H1 (cell line): Measurements from ENCODE around the gene H2BW2. TPM values are rescaled to one million over a fixed set of nuclear protein-coding genes. Genes with fewer than 3 reads are reported as not detected.

Experiments used
- CTCF ChIA-PET: fragments of 300-600 bp; sonication (Branson Sonifier 250); formaldehyde crosslinking; loops from one replicate; lab custom pipeline; 2021; ENCODE audit not compliant: partially characterized antibody; lab: Charles Lee
- POLR2A ChIA-PET: fragments of 300-600 bp; sonication (Branson Sonifier 250); formaldehyde crosslinking; loops from one replicate; lab custom pipeline; 2021; ENCODE audit warnings: inconsistent platforms; ENCODE audit not compliant: partially characterized antibody; lab: Charles Lee
- DNase-seq, 2 experiments: peaks; one replicate each; pipeline versions ENCODE4 v3.0.0 to v3.0.0-alpha.2; 2010 to 2022; ENCODE audit warnings: low spot score in 2 of 2, low read depth in 1 of 2, mixed read lengths in 1 of 2
- FAIRE-seq: peaks from 2 replicates; lab custom pipeline; 2011; peaks lifted over from hg19 to GRCh38; lab: Jason Lieb, UNC
- H2AFZ ChIP-seq: 2 replicates; pipeline ENCODE4 v1.8.1; 2012; ENCODE audit warnings: low read length, inconsistent platforms
- H2AK5ac ChIP-seq: 2 replicates; pipeline ENCODE4 v1.6.1; 2013; ENCODE audit warnings: low read depth, low read length
- H2BK120ac ChIP-seq: replicated peaks from 2 replicates; pipeline ENCODE3; 2013; ENCODE audit warnings: low read depth, low read length, inconsistent platforms
- H2BK12ac ChIP-seq: 2 replicates; pipeline ENCODE4 v1.6.1; 2013; ENCODE audit warnings: low read depth, low read length
- H2BK15ac ChIP-seq: 2 replicates; pipeline ENCODE4 v1.6.1; 2013; ENCODE audit warnings: low read length
- H2BK20ac ChIP-seq: 2 replicates; pipeline ENCODE4 v1.6.1; 2013; ENCODE audit warnings: low read length
- H2BK5ac ChIP-seq: 2 replicates; pipeline ENCODE4 v1.6.1; 2013; ENCODE audit warnings: low read depth, low read length
- H3K14ac ChIP-seq: 2 replicates; pipeline ENCODE4 v1.6.1; 2013; ENCODE audit warnings: inconsistent platforms; ENCODE audit not compliant: insufficient read length
- H3K18ac ChIP-seq: 2 replicates; pipeline ENCODE4 v1.6.1; 2013; ENCODE audit warnings: low read length; ENCODE audit errors: extremely low read depth
- H3K23ac ChIP-seq: 2 replicates; pipeline ENCODE4 v1.6.1; 2013; ENCODE audit warnings: inconsistent platforms; ENCODE audit not compliant: insufficient read length
- H3K23me2 ChIP-seq: 2 replicates; pipeline ENCODE4 v1.6.1; 2013; ENCODE audit warnings: low read depth, low read length
- H3K27ac ChIP-seq: 2 replicates; pipeline ENCODE4 v1.6.1; 2011; ENCODE audit warnings: low read depth, low read length, inconsistent platforms
- H3K27me3 ChIP-seq, 4 experiments: replicated peaks in 1 of 4; 1 replicate in 1 of 4; 2 replicates in 3 of 4; pipeline versions ENCODE4 v1.6.1 to v1.8.1; 2011 to 2013; ENCODE audit warnings: low read length in 3 of 4, mild to moderate bottlenecking in 3 of 4, inconsistent platforms in 2 of 4, mixed read lengths in 2 of 4, moderate library complexity in 1 of 4; ENCODE audit not compliant: control insufficient read depth in 3 of 4, insufficient read depth in 3 of 4; ENCODE audit errors: extremely low read depth in 1 of 4
- H3K36me3 ChIP-seq, 4 experiments: 2 replicates each; pipeline versions ENCODE4 v1.6.1 to v1.8.1; 2011 to 2013; ENCODE audit warnings: mild to moderate bottlenecking in 4 of 4, low read length in 3 of 4, moderate library complexity in 2 of 4, control low read depth in 1 of 4, inconsistent platforms in 1 of 4; ENCODE audit not compliant: insufficient read depth in 4 of 4, control insufficient read depth in 2 of 4
- H3K4ac ChIP-seq: replicated peaks from 2 replicates; pipeline ENCODE3; 2013; ENCODE audit warnings: low read length, low read depth, mixed read lengths, inconsistent platforms; ENCODE audit not compliant: insufficient read length
- H3K4me1 ChIP-seq, 4 experiments: replicated peaks in 1 of 4; 1 replicate in 1 of 4; 2 replicates in 3 of 4; pipeline versions ENCODE4 v1.6.1 to v1.8.1; 2011 to 2013; ENCODE audit warnings: low read length in 3 of 4, inconsistent platforms in 2 of 4, mixed read lengths in 1 of 4; ENCODE audit not compliant: insufficient read depth in 4 of 4, control insufficient read depth in 3 of 4
- H3K4me2 ChIP-seq, 2 experiments: 2 replicates each; pipeline versions ENCODE4 v1.6.1 to v1.8.1; 2011 to 2013; ENCODE audit warnings: low read depth in 2 of 2, low read length in 2 of 2, control low read depth in 1 of 2, inconsistent platforms in 1 of 2, mild to moderate bottlenecking in 1 of 2; ENCODE audit not compliant: insufficient read depth in 1 of 2
- H3K4me3 ChIP-seq, 4 experiments: fragments of 200-600, 300-600 bp in 1 of 4; sonication (generic), shearing (Covaris generic), sonication (Bioruptor Twin) in 1 of 4; 2 replicates each; pipeline versions ENCODE4 v1.5.1 to v1.8.1; 2011 to 2016; ENCODE audit warnings: low read length in 4 of 4, low read depth in 3 of 4, control low read depth in 2 of 4, inconsistent platforms in 2 of 4, mild to moderate bottlenecking in 2 of 4, mixed read lengths in 1 of 4, moderate library complexity in 1 of 4; ENCODE audit not compliant: insufficient read depth in 2 of 4; ENCODE audit errors: extremely low read depth in 1 of 4
- H3K56ac ChIP-seq: replicated peaks from 2 replicates; pipeline ENCODE3; 2013; ENCODE audit warnings: low read depth, mild to moderate bottlenecking, mixed read lengths, low read length, inconsistent platforms; ENCODE audit not compliant: insufficient read length
- H3K79me1 ChIP-seq: 2 replicates; pipeline ENCODE4 v1.6.1; 2013; ENCODE audit warnings: low read depth, low read length, control low read depth
- H3K79me2 ChIP-seq, 2 experiments: 2 replicates each; pipeline versions ENCODE4 v1.6.1 to v1.8.1; 2012 to 2013; ENCODE audit warnings: low read length in 2 of 2, mild to moderate bottlenecking in 2 of 2, inconsistent platforms in 1 of 2; ENCODE audit not compliant: insufficient read depth in 2 of 2, control insufficient read depth in 1 of 2
- H3K9ac ChIP-seq, 4 experiments: replicated peaks in 1 of 4; 1 replicate in 1 of 4; 2 replicates in 3 of 4; pipeline versions ENCODE4 v1.6.1 to v1.8.1; 2011 to 2013; ENCODE audit warnings: low read depth in 3 of 4, low read length in 3 of 4, control low read depth in 2 of 4, mild to moderate bottlenecking in 2 of 4, moderate library complexity in 2 of 4, inconsistent platforms in 1 of 4; ENCODE audit errors: extremely low read depth in 1 of 4
- H3K9me3 ChIP-seq, 2 experiments: 2 replicates each; pipeline versions ENCODE4 v1.6.1 to v1.8.1; 2012 to 2013; ENCODE audit warnings: mild to moderate bottlenecking in 2 of 2, moderate library complexity in 2 of 2, control low read depth in 1 of 2, inconsistent platforms in 1 of 2, low read depth in 1 of 2, low read length in 1 of 2, mixed read lengths in 1 of 2; ENCODE audit not compliant: insufficient read depth in 2 of 2
- H4K20me1 ChIP-seq, 2 experiments: replicated peaks in 1 of 2; 2 replicates each; pipeline versions ENCODE3 to v1.8.1; 2011 to 2013; ENCODE audit warnings: inconsistent platforms in 2 of 2, low read length in 2 of 2, mild to moderate bottlenecking in 1 of 2; ENCODE audit not compliant: insufficient read depth in 2 of 2, control insufficient read depth in 1 of 2
- H4K5ac ChIP-seq: 2 replicates; pipeline ENCODE4 v1.6.1; 2013; ENCODE audit warnings: low read length, low read depth, mixed read lengths, inconsistent platforms; ENCODE audit not compliant: insufficient read length
- H4K8ac ChIP-seq: 2 replicates; pipeline ENCODE4 v1.8.0; 2013; ENCODE audit warnings: mild to moderate bottlenecking, moderate library complexity, low read length, inconsistent platforms; ENCODE audit not compliant: insufficient read depth; ENCODE audit errors: extremely low read depth
- H4K91ac ChIP-seq: replicated peaks from 2 replicates; pipeline ENCODE3; 2013; ENCODE audit warnings: low read length, mixed read lengths, inconsistent platforms; ENCODE audit not compliant: insufficient read length
- CBX5 ChIP-seq: fragments of 300-800, 300-1000 bp; sonication (generic); IDR thresholded peaks from 2 replicates; pipeline ENCODE4 v1.7.1; 2016; ENCODE audit warnings: antibody characterized with exemption, low read length, low read depth
- EZH2 ChIP-seq: fragments of 200-600 bp; sonication (generic); IDR thresholded peaks from 2 replicates; pipeline ENCODE4 v1.7.1; 2012; ENCODE audit warnings: low read depth, mild to moderate bottlenecking, moderate library complexity, low read length, inconsistent platforms; ENCODE audit not compliant: severe bottlenecking
- HDAC6 ChIP-seq: IDR thresholded peaks from one replicate; pipeline ENCODE4 v1.7.1; 2012; ENCODE audit warnings: low read depth, mild to moderate bottlenecking, inconsistent platforms, low read length, moderate library complexity
- JUND ChIP-seq: IDR thresholded peaks from 2 replicates; pipeline ENCODE4 v1.6.1; 2011; ENCODE audit warnings: mild to moderate bottlenecking, improper control_type of control experiment, low read length
- KDM1A ChIP-seq: fragments of 200-600, 300-600 bp; sonication (generic); IDR thresholded peaks from 2 replicates; pipeline ENCODE4 v1.7.1; 2016; ENCODE audit warnings: mild to moderate bottlenecking, low read length, borderline replicate concordance
- KDM5A ChIP-seq: fragments of 200-600 bp; IDR thresholded peaks from 2 replicates; pipeline ENCODE4 v1.7.1; 2012; ENCODE audit warnings: mild to moderate bottlenecking, low read length, inconsistent platforms, mixed read lengths
- MAFK ChIP-seq: IDR thresholded peaks from 2 replicates; pipeline ENCODE4 v1.6.1; 2012; ENCODE audit warnings: low read depth, mild to moderate bottlenecking, improper control_type of control experiment, low read length
- NANOG ChIP-seq: IDR thresholded peaks from 2 replicates; pipeline ENCODE4 v1.6.1; 2011; ENCODE audit warnings: low read length, low read depth, mild to moderate bottlenecking, inconsistent platforms; ENCODE audit not compliant: insufficient read depth, poor library complexity, severe bottlenecking
- PHF8 ChIP-seq: fragments of 200-600 bp; sonication (generic); conservative IDR thresholded peaks from 2 replicates; pipeline ENCODE4 v1.7.1; 2012; ENCODE audit warnings: low read depth, mild to moderate bottlenecking, inconsistent platforms, low read length, moderate library complexity
- POLR2A ChIP-seq, 2 experiments: IDR thresholded peaks; 1 replicate in 1 of 2; 2 replicates in 1 of 2; pipeline ENCODE4 v1.6.1; 2011; ENCODE audit warnings: low read depth in 2 of 2, low read length in 2 of 2, mild to moderate bottlenecking in 2 of 2; ENCODE audit errors: control extremely low read depth in 1 of 2
- RBBP5 ChIP-seq: IDR thresholded peaks from 2 replicates; pipeline ENCODE4 v1.7.1; 2012; ENCODE audit warnings: low read depth, mild to moderate bottlenecking, inconsistent platforms, low read length, moderate library complexity, borderline replicate concordance
- SP1 ChIP-seq: IDR thresholded peaks from 2 replicates; pipeline ENCODE4 v1.6.1; 2011; ENCODE audit warnings: low read depth, low read length
- SUZ12 ChIP-seq: fragments of 200-600 bp; sonication (generic); IDR thresholded peaks from 2 replicates; pipeline ENCODE4 v1.6.1; 2012; ENCODE audit warnings: mild to moderate bottlenecking, inconsistent platforms, low read length, moderate library complexity, mixed read lengths
- ZNF274 ChIP-seq: IDR thresholded peaks from 2 replicates; pipeline ENCODE4 v1.7.0; 2012; ENCODE audit warnings: low read length, borderline replicate concordance; ENCODE audit errors: extremely low read depth
- WGBS, 2 experiments: shearing (Covaris generic) in 1 of 2; methylation state at CpG; one replicate each; pipeline versions ENCODE4 v1.1.6 to v1.1.7; 2013 to 2015; ENCODE audit warnings: low lambda C conversion rate in 2 of 2, mixed read lengths in 2 of 2, inconsistent platforms in 1 of 2, low coverage in 1 of 2, missing lambda C conversion rate in 1 of 2; ENCODE audit not compliant: insufficient replicate concordance in 2 of 2, insufficient coverage in 1 of 2, insufficient read length in 1 of 2; ENCODE audit errors: extremely low coverage in 1 of 2, missing lambda C conversion rate in 1 of 2; 5-methylcytosine and 5-hydroxymethylcytosine counted together
- polyA plus RNA-seq, 7 experiments: library from polyadenylated mRNA; depleted of rRNA in 3 of 7; stranded (reverse) in 5 of 7; unstranded in 2 of 7; fragments of >200 nt in 5 of 7; fragments of 200-250 nt in 2 of 7; gene quantifications; 1 replicate in 5 of 7; 2 replicates in 1 of 7; 4 replicates in 1 of 7; pipeline versions ENCODE4 v1.2.1 to v1.2.3, GENCODE V29; 2011 to 2013; ENCODE audit warnings: missing spikeins in 2 of 7, mixed read lengths in 2 of 7
- total RNA-seq: library from RNA; stranded (reverse); fragmentation: NEBNext Ultra II Directional; extraction: Animal tissue kit (Norgen Biotek cat#: 25700); gene quantifications from 2 replicates; pipeline ENCODE4 v1.2.1, GENCODE V29; 2021

The H2BW2 gene
- total and polyA plus RNA-seq, 2 of the 8 experiments (the other 6 are each of a cell fraction or from before 2014, with no cell fraction given), result 0.03 TPM; not detected in 1

GRCh38 chrX:104085919-104086318 lies 46.2 kb downstream of the H2BW2 start:
- Histone ChIP-seq H4K5ac (no peak overlapping the region), H3K9ac (no peak overlapping the region), H2BK120ac (no peak overlapping the region), H2BK12ac (no peak overlapping the region), H3K23ac (no peak overlapping the region), H3K4me3 (no peak overlapping the region), H4K8ac (no peak overlapping the region), H3K36me3 (no peaks in the 10 kb centered on the region), H2AK5ac (no peak overlapping the region), H2BK5ac (no peak overlapping the region), H2AFZ (no peak overlapping the region), H2BK15ac (no peak overlapping the region), H3K14ac (no peak overlapping the region), H3K27ac (no peak overlapping the region), H4K91ac (no peak overlapping the region), H3K4ac (no peak overlapping the region), H3K27me3 (no peaks in the 10 kb centered on the region), H3K56ac (no peak overlapping the region), H3K4me2 (no peak overlapping the region), H3K23me2 (no peaks in the 10 kb centered on the region), H3K9me3 (no peaks in the 10 kb centered on the region), H2BK20ac (no peak overlapping the region), H3K79me2 (no peaks in the 10 kb centered on the region), H3K4me1 (no peaks in the 10 kb centered on the region), H4K20me1 (no peaks in the 10 kb centered on the region), H3K79me1 (no peaks in the 10 kb centered on the region), H3K18ac (no peak overlapping the region)
- 75% methylated on average over 2 of the region's 7 CpGs; no CpG with 5 or more reads in 1 of the 2 experiments for WGBS, 2 experiments
- ChIA-PET POLR2A (interaction anchor here (1.4 kb wide), 1 partner anchor 26 kb away, joined by 3 read pairs; the partner anchor contains the start of gene ZCCHC18), CTCF (interaction anchor here (1.7 kb wide), 1 partner anchor 14 kb away, joined by 3 read pairs; no protein-coding TSS in a partner anchor)
- DNase-seq, result no peak
- no peak for FAIRE-seq
- TF ChIP-seq PHF8 (no peak), KDM5A (no peak), KDM1A (no peak), MAFK (no peak), RBBP5 (no peak), SP1 (no peak), POLR2A (IDR thresholded peaks at IDR 0.05; ENCODE audit: control extremely low read depth in 1 of 2, low read depth in 2 of 2, low read length in 2 of 2) (no peak), HDAC6 (no peak), SUZ12 (no peak), NANOG (no peak), ZNF274 (no peak), EZH2 (no peak), CBX5 (no peak), JUND (no peak)
